ENCODE measurements around the gene C3.

DNA sequence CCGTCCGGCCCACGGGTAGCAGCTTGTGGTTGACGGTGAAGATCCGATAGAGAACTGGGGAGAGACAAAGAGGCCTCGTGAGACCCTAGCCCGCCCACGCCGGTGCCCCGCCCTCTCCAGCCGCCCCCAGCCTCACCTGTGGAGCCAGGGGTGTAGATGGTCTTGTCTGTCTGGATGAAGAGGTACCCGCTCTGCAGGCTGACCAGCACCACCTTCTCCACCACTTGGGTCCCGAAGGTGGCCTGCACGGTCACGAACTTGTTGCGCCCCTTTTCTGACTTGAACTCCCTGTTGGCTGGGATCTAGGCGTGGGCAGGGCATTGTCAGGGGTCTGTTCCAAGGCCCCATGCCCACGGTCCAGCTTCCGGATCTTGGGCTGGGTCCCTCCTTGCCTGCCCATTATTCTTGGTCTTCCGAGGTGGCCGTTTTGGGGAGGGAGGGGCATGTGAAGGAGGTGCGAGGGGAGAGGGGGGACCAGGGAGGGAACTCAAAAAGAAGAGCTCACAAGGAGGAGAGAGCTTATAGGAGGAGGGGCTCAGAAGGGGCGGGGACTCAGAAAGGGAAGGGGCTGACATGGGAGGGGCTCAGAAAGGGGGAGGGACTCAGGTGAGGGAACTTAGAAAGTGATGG lies 2.2 kb downstream of the C3 start:
- TF ChIP-seq, protein P1, sequence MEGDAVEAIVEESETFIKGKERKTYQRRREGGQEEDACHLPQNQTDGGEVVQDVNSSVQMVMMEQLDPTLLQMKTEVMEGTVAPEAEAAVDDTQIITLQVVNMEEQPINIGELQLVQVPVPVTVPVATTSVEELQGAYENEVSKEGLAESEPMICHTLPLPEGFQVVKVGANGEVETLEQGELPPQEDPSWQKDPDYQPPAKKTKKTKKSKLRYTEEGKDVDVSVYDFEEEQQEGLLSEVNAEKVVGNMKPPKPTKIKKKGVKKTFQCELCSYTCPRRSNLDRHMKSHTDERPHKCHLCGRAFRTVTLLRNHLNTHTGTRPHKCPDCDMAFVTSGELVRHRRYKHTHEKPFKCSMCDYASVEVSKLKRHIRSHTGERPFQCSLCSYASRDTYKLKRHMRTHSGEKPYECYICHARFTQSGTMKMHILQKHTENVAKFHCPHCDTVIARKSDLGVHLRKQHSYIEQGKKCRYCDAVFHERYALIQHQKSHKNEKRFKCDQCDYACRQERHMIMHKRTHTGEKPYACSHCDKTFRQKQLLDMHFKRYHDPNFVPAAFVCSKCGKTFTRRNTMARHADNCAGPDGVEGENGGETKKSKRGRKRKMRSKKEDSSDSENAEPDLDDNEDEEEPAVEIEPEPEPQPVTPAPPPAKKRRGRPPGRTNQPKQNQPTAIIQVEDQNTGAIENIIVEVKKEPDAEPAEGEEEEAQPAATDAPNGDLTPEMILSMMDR (IDR thresholded peaks at IDR 0.05) = no peak
- TF ChIP-seq POLR2A (IDR thresholded peaks at IDR 0.05) = no peak
